Activated CD8-positive, alpha-beta memory T cell treated with anti-CD3 and anti-CD28 coated beads for 4 hours (primary cell): Measurements from ENCODE around the gene ERP44.
A peak's percentile ranks its signal among the peaks of the same experiment; 100 is the strongest.
"Not testable (repeated sequence)": the region's sequence is repeated elsewhere in the genome, so short reads cannot be mapped to it uniquely, and the experiment has no call there.

Experiments
- DNase-seq, 2 donors: peaks; one replicate each; pipeline ENCODE4 v3.0.0-alpha.2; 2020; ENCODE audit warnings: low read depth in 2 of 2

ERP44 gene

DNA sequence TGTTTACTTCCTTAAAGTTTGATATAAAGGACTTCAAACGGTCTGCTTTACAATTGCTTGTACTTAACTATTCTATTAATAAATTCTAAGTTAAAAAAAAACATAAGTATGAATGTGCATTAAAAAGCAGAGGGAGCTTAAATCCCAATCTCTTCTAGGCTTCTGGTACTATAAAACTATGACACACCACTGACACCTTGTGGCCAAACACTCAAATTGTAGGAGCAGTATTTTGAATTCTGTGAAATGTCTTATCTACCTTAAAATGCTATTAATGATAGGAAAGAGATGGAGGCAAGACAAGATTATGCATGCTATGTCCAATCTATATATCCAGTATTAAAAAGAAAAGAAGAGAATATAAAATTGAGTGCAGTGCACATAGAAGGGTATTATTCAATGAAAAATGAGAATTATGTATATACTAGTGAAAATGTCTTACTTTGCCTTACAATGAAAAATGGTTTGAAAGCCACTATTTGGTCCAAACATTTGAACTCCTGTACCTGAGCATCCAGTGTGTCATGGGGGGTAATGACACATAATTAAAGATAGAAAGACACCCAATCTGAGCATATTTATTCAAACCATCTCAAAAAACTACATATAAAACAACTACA is 87.6 kb downstream of the ERP44 start:
- peak in 1 of 2 donors; percentile 7 for DNase-seq

DNA sequence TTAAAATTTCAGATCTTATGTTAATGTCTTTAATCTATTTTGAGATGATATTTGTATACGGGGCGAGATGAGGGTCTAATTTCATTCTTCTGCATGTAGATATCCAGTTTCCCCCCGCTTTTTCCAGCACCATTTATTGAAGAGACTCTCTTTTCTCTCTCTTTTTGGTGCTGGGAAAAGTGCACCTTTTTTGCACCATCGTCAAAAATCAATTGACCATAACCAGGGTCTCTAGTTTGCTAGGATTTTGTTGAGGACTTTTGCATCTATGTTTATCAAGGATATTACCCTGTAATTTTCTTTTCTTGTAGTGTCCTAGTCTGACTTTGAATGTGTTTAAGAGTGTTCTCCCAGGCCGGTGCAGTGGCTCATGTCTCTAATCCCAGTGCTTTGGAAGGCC is 99.0 kb downstream of the ERP44 start:
- DNase-seq = no peak

DNA sequence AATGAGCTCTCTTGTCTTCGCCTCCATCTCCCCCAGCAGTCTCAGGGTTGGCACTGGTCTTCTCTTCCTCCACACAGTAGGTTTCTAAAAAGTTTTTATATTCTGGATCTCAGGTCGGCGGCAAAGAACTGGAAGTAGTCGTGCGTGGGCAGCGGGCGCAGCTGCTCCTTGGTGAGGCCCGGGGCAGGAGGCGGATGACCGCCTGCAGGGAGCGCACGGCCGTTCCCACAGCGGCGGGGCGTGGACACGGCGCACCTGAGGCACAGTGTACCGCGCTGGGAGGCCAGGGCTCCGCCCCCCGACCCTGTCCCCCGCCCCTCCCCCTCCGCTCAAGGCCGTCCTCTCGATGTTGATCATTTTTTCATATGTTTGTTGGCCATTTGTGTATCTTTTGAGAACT is 99.9 kb downstream of the ERP44 start:
- DNase-seq = no peak

DNA sequence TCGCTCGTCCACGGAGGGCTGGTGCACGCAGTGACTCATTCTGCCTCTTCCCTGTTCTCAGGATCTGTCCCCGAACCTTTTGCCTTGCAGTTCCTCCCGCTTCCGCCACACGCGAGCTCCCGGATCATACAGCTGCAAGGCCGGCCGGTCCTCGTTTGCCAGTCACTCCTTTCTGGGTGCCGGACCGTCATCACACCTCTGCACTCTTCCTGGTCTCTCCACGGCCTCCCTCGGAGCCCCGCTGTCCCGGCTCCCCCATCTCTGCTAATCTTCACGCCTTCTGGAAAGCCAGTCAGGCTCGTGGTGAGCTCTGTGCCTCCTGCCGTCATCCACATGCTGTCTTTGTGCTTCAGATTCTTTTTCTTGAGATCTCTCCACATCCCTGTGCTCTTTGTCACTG is 100.5 kb downstream of the ERP44 start:
- no peak for DNase-seq

DNA sequence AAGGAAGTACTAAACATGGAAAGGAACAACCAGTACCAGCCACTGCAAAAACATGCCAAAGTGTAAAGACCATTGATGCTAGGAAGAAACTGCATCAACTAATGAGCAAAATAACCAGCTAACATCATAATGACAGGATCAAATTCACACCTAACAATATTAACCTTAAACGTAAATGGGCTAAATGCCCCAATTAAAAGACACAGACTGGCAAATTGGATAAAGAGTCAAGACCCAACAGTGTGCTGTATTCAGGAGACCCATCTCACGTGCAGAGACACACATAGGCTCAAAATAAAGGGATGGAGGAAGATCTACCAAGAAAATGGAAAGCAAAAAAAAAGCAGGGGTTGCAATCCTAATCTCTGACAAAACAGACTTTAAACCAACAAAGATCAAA is 108.3 kb downstream of the ERP44 start:
- not testable (repeated sequence) for DNase-seq

DNA sequence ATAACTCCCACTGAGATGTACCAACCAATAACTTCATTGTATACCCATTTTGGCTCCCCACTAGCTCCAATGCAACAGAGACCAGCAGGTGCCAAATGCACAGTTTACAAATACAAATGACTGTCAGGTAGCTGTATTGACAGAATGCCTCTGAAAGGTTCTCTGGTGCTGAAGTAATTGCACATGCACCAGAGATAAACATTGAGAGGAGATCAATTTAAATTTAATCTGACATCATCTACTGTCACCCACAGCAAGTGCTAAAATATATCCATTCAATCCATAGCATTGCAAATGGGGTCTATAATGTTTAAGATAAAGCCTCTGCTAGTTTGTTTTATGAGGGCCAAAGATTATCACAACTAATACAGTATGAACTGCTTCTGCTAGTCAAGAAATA is 112.2 kb downstream of the ERP44 start:
- DNase-seq = no peak

DNA sequence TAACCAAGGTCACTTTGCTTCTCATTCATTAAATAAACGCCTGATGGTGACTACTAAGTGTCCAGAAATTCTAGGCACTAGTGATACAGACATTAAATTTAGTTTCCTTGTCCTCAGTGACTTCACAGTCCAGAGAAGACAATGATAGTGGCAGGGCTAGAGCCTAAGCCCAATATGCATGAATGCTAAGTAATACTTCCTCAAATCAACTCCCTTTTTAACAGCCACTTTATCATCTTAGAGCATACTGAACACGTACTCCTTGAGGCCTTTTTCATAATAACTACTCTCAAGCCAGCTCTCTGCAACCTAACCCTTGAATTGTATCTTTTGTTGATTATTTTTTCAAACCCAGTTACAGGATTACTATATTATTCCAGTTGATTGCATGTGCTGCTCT is 118.2 kb downstream of the ERP44 start:
- no peak for DNase-seq

DNA sequence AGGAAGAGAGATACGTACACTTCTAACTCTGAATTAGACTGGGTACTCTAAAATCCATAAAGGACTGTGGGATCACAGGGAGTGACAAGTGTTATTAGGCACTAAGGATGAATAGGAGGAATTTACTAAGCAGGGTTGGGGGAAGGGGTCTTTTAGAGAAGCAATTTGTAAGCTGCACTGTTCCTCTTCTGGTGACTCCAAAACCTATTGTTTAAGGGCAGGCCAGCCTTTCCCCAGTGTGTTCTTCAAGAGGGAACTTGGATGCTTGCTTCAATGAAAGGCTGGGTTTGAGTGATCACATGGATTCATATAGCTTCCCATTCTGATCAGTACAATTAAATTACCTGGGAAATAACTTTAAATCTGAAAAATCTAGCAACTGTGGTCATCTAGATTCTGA is 120.6 kb downstream of the ERP44 start:
- DNase-seq = no peak

DNA sequence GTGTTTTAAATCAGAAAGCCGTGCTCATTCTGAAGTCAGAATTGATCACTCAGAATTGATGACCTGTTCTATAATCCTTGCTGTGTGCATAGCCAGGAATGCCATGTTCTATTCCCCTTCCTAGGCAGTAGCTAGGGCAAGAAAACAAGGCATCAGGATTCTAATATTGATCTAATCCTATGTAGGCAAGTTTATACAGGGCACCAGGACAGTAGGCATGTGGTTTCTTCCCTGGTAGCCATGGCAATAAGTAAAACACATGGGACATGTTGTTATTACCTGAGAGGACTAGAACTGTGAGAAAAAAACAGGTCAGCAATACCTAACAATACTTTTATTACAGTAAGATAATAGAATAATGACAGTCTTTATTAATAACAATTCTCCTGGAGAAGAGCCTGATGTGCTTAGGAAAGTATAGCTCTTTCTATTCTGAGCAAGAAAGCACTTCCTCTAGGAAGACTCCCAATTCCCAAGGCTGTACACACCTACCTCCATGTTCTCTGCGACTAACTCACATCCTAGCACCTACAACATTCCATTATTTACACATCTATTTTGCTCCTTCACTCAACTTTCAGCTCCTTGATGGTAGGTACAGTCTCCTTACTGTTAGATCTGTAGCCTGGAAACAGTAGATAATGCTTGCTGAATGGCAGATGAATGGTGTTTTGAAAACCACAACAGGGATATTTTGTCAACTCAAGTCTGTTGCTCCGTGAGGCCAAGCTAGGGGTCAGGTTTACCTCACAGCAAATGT is 121.6 kb downstream of the ERP44 start:
- DNase-seq = no peak

DNA sequence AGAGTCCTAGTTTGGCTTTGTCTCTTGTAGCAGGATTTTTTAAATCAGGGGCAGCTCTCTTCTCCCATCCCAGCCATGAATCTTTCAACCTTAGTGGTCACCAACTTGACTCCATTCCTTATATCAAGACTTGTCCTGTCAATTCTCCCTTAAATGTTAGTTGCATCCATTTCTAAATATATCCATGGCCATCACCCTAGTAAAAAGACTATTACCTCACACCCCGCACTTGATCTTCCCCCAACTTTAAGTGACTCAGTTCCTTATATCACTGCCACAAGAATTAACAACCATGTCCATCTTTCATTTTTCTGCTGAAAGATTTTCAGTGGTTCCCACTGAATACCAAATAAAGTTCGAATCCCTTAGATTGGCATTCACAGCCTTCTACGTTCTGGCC is 125.3 kb downstream of the ERP44 start:
- no peak for DNase-seq

DNA sequence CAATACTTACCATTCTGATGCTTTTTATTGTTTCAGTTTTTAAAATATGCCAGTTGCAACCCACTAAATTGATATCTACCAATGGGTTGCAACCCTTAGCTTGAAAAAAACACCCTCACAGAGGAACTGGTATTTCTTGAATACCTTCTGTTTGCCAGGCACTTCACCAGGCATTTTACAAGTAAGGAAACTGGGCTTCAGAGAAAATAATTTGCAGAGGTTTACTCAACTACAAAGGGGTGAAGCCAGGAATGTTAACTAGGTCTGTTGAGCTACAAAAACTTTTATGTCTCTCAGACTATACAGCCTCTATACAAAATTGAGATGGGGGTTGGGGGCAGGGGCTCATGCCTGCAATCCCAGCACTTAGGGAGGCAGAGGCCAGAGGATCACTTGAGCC is 127.4 kb downstream of the ERP44 start:
- no peak for DNase-seq

DNA sequence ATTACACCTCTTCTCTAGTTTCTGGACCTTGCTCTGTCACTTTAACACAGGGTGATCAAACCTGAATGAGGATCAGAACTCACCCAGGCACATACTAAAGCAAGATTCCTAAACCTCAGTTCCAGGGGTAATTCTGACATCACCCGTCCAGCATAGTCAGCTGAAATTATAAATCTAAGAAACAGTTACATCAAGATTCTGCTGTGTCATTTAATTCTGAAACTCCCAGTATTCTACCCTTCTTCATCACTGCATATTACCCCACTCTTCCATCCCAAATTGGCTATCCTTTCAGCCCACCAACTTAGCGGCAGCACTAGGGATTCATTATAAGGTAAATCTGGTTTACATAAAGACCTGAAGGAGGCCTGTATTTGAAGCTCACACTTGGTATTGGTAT is 128.3 kb downstream of the ERP44 start:
- no peak for DNase-seq

DNA sequence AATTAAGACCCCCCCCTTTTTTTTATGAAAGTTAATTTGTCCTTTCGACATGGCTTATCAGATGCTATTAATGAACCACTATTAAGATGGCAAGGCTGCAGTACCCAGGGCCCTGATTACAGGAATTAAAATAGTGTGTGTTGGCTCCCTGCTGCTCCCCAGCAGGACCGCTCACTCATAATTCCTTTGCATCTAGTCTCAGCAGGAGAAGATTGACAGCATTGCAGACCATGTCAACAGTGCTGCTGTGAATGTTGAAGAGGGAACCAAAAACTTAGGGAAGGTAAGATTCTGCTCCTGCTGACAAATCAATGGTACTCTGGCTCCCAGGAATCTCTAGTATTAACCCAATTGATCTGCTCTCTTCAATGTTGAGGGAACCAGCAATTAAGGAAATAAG is 131.3 kb downstream of the ERP44 start:
- no peak for DNase-seq

DNA sequence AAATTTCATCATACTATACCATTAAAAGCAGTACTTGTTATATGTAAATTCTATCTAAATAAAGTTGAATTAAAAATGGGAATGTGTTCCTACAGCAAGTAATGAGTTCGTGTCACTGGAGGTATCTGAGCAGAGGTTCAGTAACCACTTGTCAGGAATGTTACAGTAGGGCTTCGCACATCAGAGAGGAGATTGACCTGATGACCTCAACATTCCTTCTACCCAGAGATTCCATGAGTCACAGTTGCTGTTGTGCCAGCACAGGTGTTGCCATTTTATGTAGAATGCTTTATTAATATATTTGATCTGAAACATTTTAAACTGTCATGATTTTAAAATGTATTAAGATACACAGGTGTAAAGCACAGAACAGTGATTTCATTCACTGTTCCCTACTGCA is 132.1 kb downstream of the ERP44 start:
- no peak for DNase-seq

DNA sequence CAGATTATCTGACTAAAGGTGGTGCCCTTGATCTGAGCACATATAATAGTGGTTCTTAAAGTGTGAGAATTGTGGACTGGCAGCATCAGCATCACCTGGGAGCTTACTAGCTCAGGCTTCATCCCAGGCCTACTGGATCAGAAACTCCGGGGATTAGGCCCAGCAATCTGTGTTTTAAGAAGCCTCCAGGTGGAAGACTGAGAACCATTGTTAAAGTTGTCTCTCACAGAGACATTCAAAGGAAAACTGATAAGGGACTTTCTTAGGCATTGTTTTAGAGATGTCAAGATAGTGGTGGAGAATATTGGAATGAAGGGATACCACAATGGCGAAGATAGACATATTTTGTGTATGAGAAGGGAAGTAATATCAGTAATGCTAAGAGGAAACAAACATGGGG is 132.8 kb downstream of the ERP44 start:
- DNase-seq = no peak

DNA sequence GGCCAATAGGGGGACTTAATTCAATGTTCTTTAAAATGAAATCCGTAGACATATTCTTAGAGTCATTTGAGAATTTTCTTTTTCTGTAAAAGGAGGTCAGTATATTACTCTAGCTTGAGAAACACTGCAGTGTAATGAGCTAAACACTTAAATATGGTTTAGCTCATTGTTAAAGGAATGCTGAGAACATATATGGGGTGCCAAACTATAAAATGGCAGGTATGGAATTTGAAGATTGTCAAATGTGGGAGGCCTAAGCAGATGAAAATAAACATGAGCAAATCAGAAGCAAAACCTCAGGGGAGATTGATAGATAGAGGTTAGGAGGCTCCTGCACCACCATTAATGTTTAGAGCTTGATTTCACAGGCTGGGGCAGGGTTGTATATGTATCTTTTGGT is 134.5 kb downstream of the ERP44 start:
- no peak for DNase-seq

DNA sequence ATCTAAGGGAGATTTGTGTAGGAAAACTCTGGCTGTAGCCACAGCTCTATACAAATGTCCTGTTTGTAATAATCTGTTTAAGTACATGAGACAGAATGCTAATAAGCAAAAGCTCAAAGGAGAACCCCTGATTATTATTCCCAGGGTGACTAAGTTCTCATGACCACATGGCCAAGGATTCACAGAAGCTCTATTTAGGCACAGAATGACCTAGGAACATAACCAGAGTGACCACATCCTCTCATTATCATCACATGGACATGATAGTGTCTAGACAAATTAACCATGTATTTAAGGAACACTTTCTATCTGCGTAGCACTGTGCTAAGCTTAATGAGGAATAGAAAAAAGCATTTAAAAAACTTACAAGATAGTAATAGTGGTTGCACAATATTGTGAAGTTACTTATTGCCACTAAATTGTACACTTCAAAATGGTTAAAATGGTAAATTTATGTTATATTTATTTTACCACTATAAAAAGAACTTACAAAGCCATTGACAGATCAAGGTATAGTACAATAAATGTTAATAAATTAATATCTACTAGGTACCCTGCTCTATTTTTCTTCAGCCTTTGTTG is 136.0 kb downstream of the ERP44 start:
- DNase-seq = no peak

DNA sequence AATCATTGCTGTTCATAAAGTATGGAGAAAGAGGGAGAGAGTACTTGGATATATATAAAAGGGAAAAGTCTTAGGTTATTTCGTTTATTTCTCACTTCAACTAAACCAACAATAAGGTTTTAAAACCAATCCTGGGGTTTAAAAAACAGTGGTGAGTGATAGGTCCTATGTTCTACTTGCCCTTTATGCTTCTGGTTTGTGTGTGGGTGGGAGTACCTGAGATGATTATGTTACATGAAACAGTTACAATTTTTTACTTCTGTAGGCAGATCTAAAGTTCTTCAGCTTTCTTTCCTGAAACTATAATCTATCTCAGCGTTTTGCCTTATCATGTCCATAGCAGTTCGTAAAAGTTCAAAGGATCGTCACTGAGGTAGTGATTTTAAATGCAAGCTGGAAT is 143.2 kb downstream of the ERP44 start:
- no peak for DNase-seq

DNA sequence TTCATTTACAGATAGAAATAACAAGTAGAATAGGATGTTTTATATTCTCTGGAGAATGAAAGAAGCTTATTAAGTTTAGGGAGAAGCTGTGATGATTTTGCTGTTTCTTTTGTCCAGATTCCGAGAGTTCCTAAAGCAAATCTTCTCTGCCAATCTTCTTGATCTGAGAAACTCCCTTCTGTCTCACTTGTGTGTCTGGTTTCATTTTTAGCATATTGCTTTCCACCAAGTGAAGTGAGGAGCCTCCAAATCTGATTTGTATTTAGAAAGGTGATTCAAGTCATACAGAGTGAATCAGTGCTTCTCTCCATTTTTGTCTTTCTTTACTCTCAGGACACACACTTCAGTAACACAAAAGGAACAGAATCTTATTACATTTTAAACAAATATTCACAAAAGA is 144.0 kb downstream of the ERP44 start:
- DNase-seq = no peak

DNA sequence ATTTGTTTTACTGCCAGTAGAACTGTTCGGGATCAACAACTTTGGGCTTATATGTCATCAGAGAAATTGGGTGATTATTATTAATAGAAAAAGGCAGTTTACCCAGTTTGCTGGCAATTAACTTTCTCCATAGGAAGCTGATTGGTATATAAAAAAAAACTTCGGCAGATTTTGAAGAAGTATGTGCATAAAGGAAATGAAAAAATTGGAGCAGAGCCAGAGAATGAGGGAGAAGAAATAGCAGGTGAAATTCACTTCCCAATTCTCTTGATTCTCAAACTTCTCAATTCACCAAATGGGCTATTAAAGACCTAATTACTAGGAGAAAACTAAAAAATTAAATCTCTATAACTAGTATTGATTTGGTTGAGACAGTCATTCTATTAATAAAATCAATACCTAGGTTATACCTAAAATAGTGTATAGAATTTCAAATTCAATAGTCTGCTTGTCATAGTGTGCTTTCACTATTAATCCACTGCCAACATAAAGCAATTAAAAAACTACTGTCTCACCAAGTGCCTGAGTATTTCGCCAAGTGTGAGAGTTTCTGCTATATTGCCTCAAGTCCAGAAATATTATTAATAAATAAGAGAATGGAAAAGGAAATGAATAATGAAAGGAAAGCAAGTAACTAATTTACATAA is 144.8 kb downstream of the ERP44 start:
- no peak for DNase-seq

DNA sequence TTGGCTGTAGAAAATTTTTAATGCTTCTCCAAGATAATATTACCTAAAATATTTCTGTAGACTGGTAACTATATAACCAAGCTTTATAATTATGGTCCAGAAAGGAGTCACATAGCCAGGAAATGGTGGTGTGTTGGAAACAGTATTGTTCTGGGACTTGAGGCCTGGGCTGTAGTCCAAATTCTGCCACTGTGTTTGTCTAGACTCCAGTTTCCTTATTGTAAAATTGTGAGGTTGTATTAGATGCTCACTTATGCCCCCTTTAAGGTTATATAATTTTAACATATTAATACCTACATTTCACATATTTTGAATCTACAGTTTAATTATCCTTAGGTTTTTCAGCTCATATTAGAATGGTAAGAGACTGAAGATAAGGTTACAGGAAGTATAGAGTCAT is 149.9 kb downstream of the ERP44 start:
- DNase-seq = no peak

DNA sequence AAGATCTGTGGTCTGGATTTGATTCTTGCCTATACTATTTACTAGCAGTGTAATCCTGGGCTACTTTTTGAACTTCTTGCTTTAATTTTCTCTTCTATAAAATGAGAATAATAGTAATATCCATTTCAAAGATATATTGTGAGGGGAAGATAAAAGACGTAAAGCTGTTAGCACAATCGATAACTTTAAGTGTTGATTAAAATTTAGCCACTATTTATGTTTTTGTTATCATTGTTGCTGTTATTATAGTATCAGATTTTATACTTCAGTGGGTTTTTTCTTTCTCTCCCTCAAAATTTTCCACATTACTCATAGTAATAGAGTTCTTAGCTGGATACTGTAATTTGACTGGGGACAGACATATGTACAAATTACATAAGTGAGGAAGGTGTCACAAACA is 150.3 kb downstream of the ERP44 start:
- DNase-seq = no peak

DNA sequence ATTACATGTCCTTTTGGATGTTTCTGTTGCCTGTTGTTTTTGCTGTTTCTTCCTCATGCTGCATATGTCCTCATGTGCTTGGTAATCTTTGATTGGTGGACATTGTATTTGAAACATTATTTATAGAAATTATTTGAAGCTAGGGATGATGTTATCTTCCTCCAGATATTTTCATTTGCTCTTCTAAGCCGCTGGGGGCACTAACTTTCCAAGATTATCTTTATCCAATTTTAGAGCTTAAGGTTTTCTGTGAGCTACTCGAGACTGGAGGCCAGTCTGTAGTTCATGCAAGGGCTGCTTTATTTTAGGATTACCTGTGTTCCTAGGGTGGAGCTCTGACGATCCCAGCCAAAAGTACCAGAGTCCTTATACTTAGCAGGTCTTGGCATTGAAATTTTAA is 151.4 kb downstream of the ERP44 start:
- DNase-seq = no peak
